DMS53 (cell line): ENCODE results near the gene SLAMF7.

ENCODE experiments used
- DNase-seq: peaks from one replicate; lab custom pipeline; 2025; lab: John Stamatoyannopoulos, UW

Gene SLAMF7

DNA sequence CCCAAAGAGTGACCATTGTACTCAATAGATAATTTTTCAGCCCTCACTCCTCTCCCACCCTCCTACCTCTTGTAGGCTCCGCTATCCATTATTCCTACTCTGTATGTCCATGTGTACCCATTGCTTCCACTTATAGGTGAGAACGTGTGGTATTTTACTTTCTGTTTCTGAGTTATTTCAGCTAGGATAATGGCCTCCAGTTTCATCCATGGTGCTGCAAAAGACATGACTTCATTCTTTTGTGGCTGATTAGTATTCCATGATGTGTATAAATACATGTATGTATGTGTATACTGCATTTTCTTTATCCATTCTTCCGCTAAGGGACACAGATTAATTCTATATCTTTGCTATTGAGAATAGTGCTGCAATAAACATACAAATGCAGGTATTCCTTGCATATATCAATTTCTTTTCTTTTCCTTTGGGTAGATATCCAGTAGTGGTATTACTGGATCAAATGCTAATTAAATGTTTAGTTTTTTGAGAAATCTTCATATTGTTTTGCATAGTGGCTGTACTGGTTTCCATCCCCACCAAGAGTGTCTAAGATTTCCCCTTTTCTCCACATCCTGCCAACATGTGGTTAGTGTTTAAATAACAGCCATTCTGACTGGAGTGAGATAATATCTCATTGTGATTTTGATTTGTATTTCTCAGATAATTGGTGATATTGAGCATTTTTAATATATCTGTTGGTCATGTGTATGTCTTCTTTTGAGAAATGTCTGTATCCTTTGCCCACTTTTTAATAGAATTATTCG lies 61.8 kb downstream of the SLAMF7 start:
- DNase-seq, result no peak

- DNase-seq, result no peak
These were observed 63.0 kb downstream of the SLAMF7 start for GRCh38 chr1:160801836-160802580.
